Mesendoderm (in vitro differentiated cells): Measurements from ENCODE around the gene NHSL1. TPM values are rescaled to one million over a fixed set of nuclear protein-coding genes. Genes with fewer than 3 reads are reported as not detected.

Source experiments
- DNase-seq: peaks from one replicate; pipeline ENCODE4 v3.0.0; 2013
- H2AK5ac ChIP-seq: 2 replicates; pipeline ENCODE4 v1.6.1; 2013; ENCODE audit warnings: low read length, inconsistent platforms
- H2BK120ac ChIP-seq: 2 replicates; pipeline ENCODE4 v1.6.1; 2013; ENCODE audit warnings: low read depth, mild to moderate bottlenecking, low read length, moderate library complexity, mixed read lengths
- H2BK15ac ChIP-seq: replicated peaks from 2 replicates; pipeline ENCODE4 v1.6.1; 2013; ENCODE audit warnings: low read depth, mild to moderate bottlenecking, moderate library complexity
- H2BK5ac ChIP-seq: 2 replicates; pipeline ENCODE4 v1.6.1; 2013; ENCODE audit warnings: low read length, inconsistent platforms
- H3K18ac ChIP-seq: 2 replicates; pipeline ENCODE4 v1.6.1; 2013; ENCODE audit warnings: mild to moderate bottlenecking, low read length, mixed read lengths
- H3K23ac ChIP-seq: one replicate; pipeline ENCODE4 v1.6.1; 2013; ENCODE audit warnings: low read length
- H3K27ac ChIP-seq: 2 replicates; pipeline ENCODE4 v1.5.1; 2013; ENCODE audit warnings: low read depth, mild to moderate bottlenecking, inconsistent platforms, low read length, moderate library complexity
- H3K27me3 ChIP-seq: 2 replicates; pipeline ENCODE4 v1.6.1; 2013; ENCODE audit warnings: low read length, control low read depth, mild to moderate bottlenecking, inconsistent platforms; ENCODE audit not compliant: insufficient read depth, poor library complexity
- H3K36me3 ChIP-seq: 2 replicates; pipeline ENCODE4 v1.6.1; 2013; ENCODE audit warnings: low read length, inconsistent platforms; ENCODE audit not compliant: control insufficient read depth, insufficient read depth
- H3K4ac ChIP-seq: one replicate; pipeline ENCODE4 v1.6.1; 2013; ENCODE audit warnings: low read depth, mild to moderate bottlenecking, low read length, moderate library complexity
- H3K4me1 ChIP-seq: 2 replicates; pipeline ENCODE4 v1.6.1; 2013; ENCODE audit warnings: low read depth, low read length, inconsistent platforms; ENCODE audit not compliant: control insufficient read depth
- H3K4me2 ChIP-seq: 2 replicates; pipeline ENCODE4 v1.6.1; 2013; ENCODE audit warnings: low read length
- H3K4me3 ChIP-seq: 2 replicates; pipeline ENCODE4 v1.5.1; 2013; ENCODE audit warnings: mild to moderate bottlenecking, low read length
- H3K56ac ChIP-seq: one replicate; pipeline ENCODE4 v1.6.1; 2013; ENCODE audit warnings: low read length
- H3K79me1 ChIP-seq: 2 replicates; pipeline ENCODE4 v1.6.1; 2013; ENCODE audit warnings: low read length, inconsistent platforms
- H3K79me2 ChIP-seq: 2 replicates; pipeline ENCODE4 v1.6.1; 2013; ENCODE audit warnings: mild to moderate bottlenecking, low read length; ENCODE audit not compliant: control insufficient read depth, insufficient read depth
- H3K9ac ChIP-seq: 2 replicates; pipeline ENCODE4 v1.6.1; 2013; ENCODE audit warnings: low read length, inconsistent platforms
- H4K5ac ChIP-seq: one replicate; pipeline ENCODE4 v1.6.1; 2013; ENCODE audit warnings: low read length
- H4K8ac ChIP-seq: one replicate; pipeline ENCODE4 v1.6.1; 2013; ENCODE audit warnings: low read depth, mild to moderate bottlenecking, control low read depth, low read length, moderate library complexity
- WGBS: extraction: QIAGEN DNeasy Blood & Tissue Kit; methylation state at CpG from one replicate; pipeline ENCODE4 v1.1.7; 2013; ENCODE audit warnings: low lambda C conversion rate, missing lambda C conversion rate; ENCODE audit not compliant: insufficient coverage; ENCODE audit errors: extremely low coverage; 5-methylcytosine and 5-hydroxymethylcytosine counted together
- polyA plus RNA-seq, 2 experiments: library from polyadenylated mRNA; stranded (reverse); fragments of 200-250 nt; gene quantifications; one replicate each; pipeline ENCODE4 v1.2.3, GENCODE V29; 2013

Gene NHSL1, protein sequence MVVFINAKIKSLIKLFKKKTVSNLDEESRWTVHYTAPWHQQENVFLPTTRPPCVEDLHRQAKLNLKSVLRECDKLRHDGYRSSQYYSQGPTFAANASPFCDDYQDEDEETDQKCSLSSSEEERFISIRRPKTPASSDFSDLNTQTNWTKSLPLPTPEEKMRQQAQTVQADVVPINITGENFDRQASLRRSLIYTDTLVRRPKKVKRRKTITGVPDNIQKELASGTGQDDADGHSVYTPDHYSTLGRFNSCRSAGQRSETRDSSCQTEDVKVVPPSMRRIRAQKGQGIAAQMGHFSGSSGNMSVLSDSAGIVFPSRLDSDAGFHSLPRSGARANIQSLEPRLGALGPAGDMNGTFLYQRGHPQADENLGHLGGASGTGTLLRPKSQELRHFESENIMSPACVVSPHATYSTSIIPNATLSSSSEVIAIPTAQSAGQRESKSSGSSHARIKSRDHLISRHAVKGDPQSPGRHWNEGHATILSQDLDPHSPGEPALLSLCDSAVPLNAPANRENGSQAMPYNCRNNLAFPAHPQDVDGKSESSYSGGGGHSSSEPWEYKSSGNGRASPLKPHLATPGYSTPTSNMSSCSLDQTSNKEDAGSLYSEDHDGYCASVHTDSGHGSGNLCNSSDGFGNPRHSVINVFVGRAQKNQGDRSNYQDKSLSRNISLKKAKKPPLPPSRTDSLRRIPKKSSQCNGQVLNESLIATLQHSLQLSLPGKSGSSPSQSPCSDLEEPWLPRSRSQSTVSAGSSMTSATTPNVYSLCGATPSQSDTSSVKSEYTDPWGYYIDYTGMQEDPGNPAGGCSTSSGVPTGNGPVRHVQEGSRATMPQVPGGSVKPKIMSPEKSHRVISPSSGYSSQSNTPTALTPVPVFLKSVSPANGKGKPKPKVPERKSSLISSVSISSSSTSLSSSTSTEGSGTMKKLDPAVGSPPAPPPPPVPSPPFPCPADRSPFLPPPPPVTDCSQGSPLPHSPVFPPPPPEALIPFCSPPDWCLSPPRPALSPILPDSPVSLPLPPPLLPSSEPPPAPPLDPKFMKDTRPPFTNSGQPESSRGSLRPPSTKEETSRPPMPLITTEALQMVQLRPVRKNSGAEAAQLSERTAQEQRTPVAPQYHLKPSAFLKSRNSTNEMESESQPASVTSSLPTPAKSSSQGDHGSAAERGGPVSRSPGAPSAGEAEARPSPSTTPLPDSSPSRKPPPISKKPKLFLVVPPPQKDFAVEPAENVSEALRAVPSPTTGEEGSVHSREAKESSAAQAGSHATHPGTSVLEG (N-terminal part only)
- polyA plus RNA-seq (2013, experiment 1 of 2) = 23.1 TPM
- 23.1 TPM for polyA plus RNA-seq (2013, experiment 2 of 2)

DNA sequence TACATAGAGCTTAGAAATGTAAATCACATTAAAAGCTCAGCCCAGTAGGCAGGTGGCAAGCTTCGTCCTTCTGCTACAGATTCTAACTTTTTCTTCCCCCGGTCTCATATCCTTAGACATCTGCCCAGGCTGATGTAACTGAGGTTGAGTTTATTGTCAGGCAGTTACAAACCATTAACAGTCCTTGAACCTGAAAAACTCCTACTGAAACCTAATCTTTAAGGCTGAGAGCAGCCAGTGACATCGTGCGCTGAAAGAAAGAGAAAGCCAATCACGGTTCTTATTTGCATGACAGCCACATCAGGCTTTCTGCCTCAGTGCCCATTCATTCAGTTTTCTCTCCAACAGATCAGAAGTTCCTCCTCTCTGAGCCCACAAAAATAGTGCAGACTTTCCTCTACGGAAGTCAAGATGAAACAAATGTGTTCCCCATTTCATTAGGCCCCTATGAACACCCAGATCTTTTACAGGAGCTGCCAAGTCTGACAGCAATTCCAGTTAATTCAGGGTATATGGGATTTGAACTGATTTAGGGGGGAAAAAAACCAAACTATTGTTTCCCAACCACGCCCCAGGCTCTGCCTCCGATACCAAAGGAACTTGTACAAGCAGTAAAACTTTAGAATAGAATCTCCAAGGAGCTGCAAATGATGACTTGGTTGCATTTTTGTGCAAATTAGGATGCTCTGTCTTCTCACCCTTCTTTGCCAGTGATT, at the start of gene NHSL1:
NHSL1 (minus strand) TSS at position 192 of the 716 bp plus-strand sequence. CDS start 204 bp downstream, outside the sequence.
- peak within 1 kb of the TSS; percentile 64 for H3K27ac ChIP-seq
- peak within 1 kb of the TSS; percentile 36 for H3K9ac ChIP-seq
- H4K5ac ChIP-seq = no peak within 1 kb of the TSS
- H3K23ac ChIP-seq = no peak within 1 kb of the TSS
- no peaks in the 10 kb centered on the region for H3K27me3 ChIP-seq
- peak within 1 kb of the TSS; percentile 41 for H3K4me2 ChIP-seq
- peaks cover 2% of the 10 kb centered on the region for H3K79me1 ChIP-seq
- peaks cover 13% of the 10 kb centered on the region for H3K79me2 ChIP-seq
- no peak within 1 kb of the TSS for H2BK120ac ChIP-seq
- H2BK5ac ChIP-seq = no peak within 1 kb of the TSS
- no CpG with 5 or more reads among the region's 8 CpGs for WGBS
- peak within 1 kb of the TSS; percentile 90 for H3K18ac ChIP-seq
- no peak within 1 kb of the TSS for H2AK5ac ChIP-seq
- H3K4me1 ChIP-seq = peaks cover 5% of the 10 kb centered on the region
- no peak within 1 kb of the TSS for H3K4me3 ChIP-seq
- H3K56ac ChIP-seq = peak within 1 kb of the TSS; percentile 65
- H2BK15ac ChIP-seq = no peak within 1 kb of the TSS
- peak; percentile 81 for DNase-seq
- H3K36me3 ChIP-seq = no peaks in the 10 kb centered on the region
- no peak within 1 kb of the TSS for H4K8ac ChIP-seq
- no peak within 1 kb of the TSS for H3K4ac ChIP-seq

DNA sequence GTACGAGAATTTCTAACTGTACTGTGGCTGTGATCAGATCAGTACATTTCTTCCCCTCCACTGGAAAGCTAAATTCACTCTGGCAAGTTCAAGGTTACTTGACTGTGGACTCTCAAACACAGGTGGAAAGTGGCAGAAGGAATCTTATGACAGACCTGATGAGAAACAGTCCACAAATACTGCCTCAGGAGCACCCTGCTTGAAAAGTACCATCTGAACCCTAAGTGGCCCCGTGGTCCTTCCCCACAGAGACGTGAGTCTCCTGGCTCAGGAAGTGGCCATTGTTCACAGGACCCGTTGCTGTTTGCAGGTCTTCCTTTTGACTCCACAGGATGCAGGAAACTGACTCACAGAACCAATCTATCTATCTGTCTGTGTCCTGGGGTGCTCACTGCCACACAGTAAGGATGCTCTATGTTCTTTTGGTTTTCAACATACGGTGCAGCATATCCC, 47.5 kb upstream of the NHSL1 start:
- no peak overlapping the region for H3K4me3 ChIP-seq
- H4K5ac ChIP-seq = peak overlapping the region; percentile 40
- H3K27ac ChIP-seq = peak overlapping the region; percentile 72
- peaks cover 3% of the 10 kb centered on the region for H3K4me1 ChIP-seq
- H4K8ac ChIP-seq = no peak overlapping the region
- H3K23ac ChIP-seq = no peak overlapping the region
- H3K9ac ChIP-seq = no peak overlapping the region
- H3K79me1 ChIP-seq = no peaks in the 10 kb centered on the region
- H3K4me2 ChIP-seq = no peak overlapping the region
- H3K79me2 ChIP-seq = peaks cover 35% of the 10 kb centered on the region
- DNase-seq = peak; percentile 88
- no peak overlapping the region for H2BK120ac ChIP-seq
- no CpG with 5 or more reads among the region's 5 CpGs for WGBS
- no peak overlapping the region for H2AK5ac ChIP-seq
- no peaks in the 10 kb centered on the region for H3K36me3 ChIP-seq
- H2BK5ac ChIP-seq = peak overlapping the region; percentile 4
- H3K56ac ChIP-seq = peak overlapping the region; percentile 9
- peak overlapping the region; percentile 45 for H3K18ac ChIP-seq
- peak overlapping the region; percentile 43 for H3K4ac ChIP-seq
- no peak overlapping the region for H2BK15ac ChIP-seq
- H3K27me3 ChIP-seq = no peaks in the 10 kb centered on the region

DNA sequence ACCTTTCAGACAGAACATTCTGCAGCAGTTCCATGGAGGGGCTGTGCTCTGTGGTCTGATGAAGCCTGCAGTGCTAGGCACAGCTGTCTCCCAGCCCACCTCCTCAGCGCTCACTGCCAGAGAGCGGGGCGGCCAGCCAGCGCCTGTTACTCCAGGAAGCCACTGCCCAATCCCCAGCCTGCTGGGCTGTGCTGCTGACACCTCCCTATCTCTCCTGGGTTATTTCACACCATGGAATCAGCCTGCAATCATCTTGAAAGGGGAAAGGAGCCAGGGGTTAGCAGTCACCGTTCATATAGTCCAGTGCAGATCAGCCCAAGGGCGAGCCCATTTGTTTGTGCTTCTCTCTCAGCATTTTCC, 46.3 kb upstream of the NHSL1 start:
- H3K79me1 ChIP-seq = no peaks in the 10 kb centered on the region
- H3K4me3 ChIP-seq = no peak overlapping the region
- H3K4me1 ChIP-seq = peaks cover 3% of the 10 kb centered on the region
- H3K9ac ChIP-seq = peak overlapping the region; percentile 49
- H3K36me3 ChIP-seq = no peaks in the 10 kb centered on the region
- H2AK5ac ChIP-seq = no peak overlapping the region
- no peak overlapping the region for H4K8ac ChIP-seq
- peaks cover 35% of the 10 kb centered on the region for H3K79me2 ChIP-seq
- WGBS = no CpG with 5 or more reads among the region's 6 CpGs
- peak; percentile 98 for DNase-seq
- H3K27me3 ChIP-seq = no peaks in the 10 kb centered on the region
- H3K27ac ChIP-seq = peak overlapping the region; percentile 86
- no peak overlapping the region for H3K4ac ChIP-seq
- no peak overlapping the region for H2BK120ac ChIP-seq
- H3K18ac ChIP-seq = no peak overlapping the region
- H2BK5ac ChIP-seq = no peak overlapping the region
- H3K23ac ChIP-seq = no peak overlapping the region
- H2BK15ac ChIP-seq = no peak overlapping the region
- H3K56ac ChIP-seq = no peak overlapping the region
- peak overlapping the region; percentile 31 for H3K4me2 ChIP-seq
- no peak overlapping the region for H4K5ac ChIP-seq

DNA sequence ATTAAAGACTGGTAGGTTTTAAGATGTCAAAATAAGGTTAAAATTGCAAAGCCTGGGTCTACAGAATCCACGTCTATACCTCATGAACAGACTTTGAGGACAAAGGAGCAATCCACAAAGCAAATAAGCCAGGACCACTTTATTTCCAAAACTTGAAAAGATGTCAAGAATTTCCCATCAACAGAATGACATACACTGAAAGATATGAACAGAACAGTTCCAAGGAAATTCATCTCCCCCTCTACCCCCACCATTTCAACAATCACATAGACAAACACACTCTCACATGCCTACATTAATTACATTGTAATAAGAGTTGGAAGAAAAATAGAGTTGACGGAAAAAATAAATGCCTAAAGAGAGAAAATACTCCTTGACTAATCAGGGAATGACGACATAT, 45.2 kb upstream of the NHSL1 start:
- peaks cover 35% of the 10 kb centered on the region for H3K79me2 ChIP-seq
- no peak overlapping the region for H3K56ac ChIP-seq
- no peak overlapping the region for H4K8ac ChIP-seq
- H3K36me3 ChIP-seq = no peaks in the 10 kb centered on the region
- H4K5ac ChIP-seq = no peak overlapping the region
- H3K23ac ChIP-seq = no peak overlapping the region
- H3K4me2 ChIP-seq = no peak overlapping the region
- H3K27me3 ChIP-seq = no peaks in the 10 kb centered on the region
- H2BK15ac ChIP-seq = no peak overlapping the region
- no peak for DNase-seq
- no peaks in the 10 kb centered on the region for H3K79me1 ChIP-seq
- no peak overlapping the region for H2BK5ac ChIP-seq
- no peak overlapping the region for H3K4ac ChIP-seq
- H2AK5ac ChIP-seq = peak overlapping the region; percentile 43
- WGBS = no CpG with 5 or more reads among the region's 3 CpGs
- no peak overlapping the region for H3K4me3 ChIP-seq
- no peak overlapping the region for H3K18ac ChIP-seq
- no peak overlapping the region for H2BK120ac ChIP-seq
- H3K9ac ChIP-seq = no peak overlapping the region
- peaks cover 3% of the 10 kb centered on the region for H3K4me1 ChIP-seq
- no peak overlapping the region for H3K27ac ChIP-seq

DNA sequence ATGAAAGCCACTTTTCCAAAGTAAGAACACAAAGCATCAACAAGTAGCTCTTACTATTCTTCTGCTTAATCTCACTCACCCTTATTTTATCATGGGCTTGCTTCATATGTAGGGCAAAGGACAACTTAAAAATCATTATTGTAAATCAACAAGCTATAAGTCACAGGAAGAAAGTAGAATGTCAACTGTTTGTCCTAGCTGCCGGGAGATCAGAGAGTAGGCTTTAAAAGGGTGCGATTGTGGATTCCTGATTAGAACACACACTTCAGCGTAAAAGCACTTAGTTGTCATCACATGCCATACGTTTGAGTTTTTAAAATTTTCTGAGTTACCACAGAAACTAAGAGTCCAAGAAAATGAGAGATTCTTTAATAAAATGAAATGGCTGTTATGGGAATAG, 44.4 kb upstream of the NHSL1 start:
- H2BK120ac ChIP-seq = no peak overlapping the region
- no peak overlapping the region for H3K4me3 ChIP-seq
- no CpG with 5 or more reads among the region's 4 CpGs for WGBS
- peaks cover 39% of the 10 kb centered on the region for H3K79me2 ChIP-seq
- no peak overlapping the region for H2AK5ac ChIP-seq
- H2BK15ac ChIP-seq = peak overlapping the region; percentile 64
- no peak overlapping the region for H3K56ac ChIP-seq
- no peak for DNase-seq
- H3K79me1 ChIP-seq = peaks cover 2% of the 10 kb centered on the region
- H3K27ac ChIP-seq = no peak overlapping the region
- no peak overlapping the region for H3K4me2 ChIP-seq
- no peak overlapping the region for H4K5ac ChIP-seq
- no peaks in the 10 kb centered on the region for H3K27me3 ChIP-seq
- H3K18ac ChIP-seq = peak overlapping the region; percentile 18
- no peak overlapping the region for H2BK5ac ChIP-seq
- H3K9ac ChIP-seq = no peak overlapping the region
- peaks cover 6% of the 10 kb centered on the region for H3K4me1 ChIP-seq
- no peak overlapping the region for H4K8ac ChIP-seq
- no peaks in the 10 kb centered on the region for H3K36me3 ChIP-seq
- no peak overlapping the region for H3K4ac ChIP-seq
- no peak overlapping the region for H3K23ac ChIP-seq
